ENCODE results near the gene HNRNPAB. TPM values are rescaled to one million over a fixed set of nuclear protein-coding genes. Genes with fewer than 3 reads are reported as not detected.

Gene HNRNPAB
- total RNA-seq, 1 donor from 2014 or later, result 199 TPM

GRCh38 chr5:178257650-178258049 is 53.3 kb downstream of the HNRNPAB start:
- no peak for TF ChIP-seq CTCF (IDR thresholded peaks at IDR 0.05; ENCODE audit: insufficient read depth, low read depth, low read length)
- no peak for TF ChIP-seq EZH2 (IDR thresholded peaks at IDR 0.05; ENCODE audit: insufficient read depth, low read length)
- no peaks in the 10 kb centered on the region for H3K36me3 Mint-ChIP-seq (ENCODE audit: low read depth, unreplicated experiment)
- peaks cover 22% of the 10 kb centered on the region for H3K27me3 Mint-ChIP-seq (ENCODE audit: low read depth, unreplicated experiment)
- Histone ChIP-seq H2AFZ (ENCODE audit: low read depth, low read length) (no peak overlapping the region), H3K27me3 (ENCODE audit: insufficient read depth, low read length) (no peaks in the 10 kb centered on the region), H4K20me1 (ENCODE audit: insufficient read depth, low read length) (no peaks in the 10 kb centered on the region), H3K27ac (ENCODE audit: low read depth, low read length) (no peak overlapping the region), H3K4me1 (ENCODE audit: insufficient read depth, low read length) (no peaks in the 10 kb centered on the region), H3K4me2 (ENCODE audit: low read length) (no peak overlapping the region), H3K79me2 (ENCODE audit: insufficient read depth, low read length) (no peaks in the 10 kb centered on the region), H3K9ac (ENCODE audit: low read length) (no peak overlapping the region), H3K9me3 (ENCODE audit: insufficient read depth, low read depth, low read length) (no peaks in the 10 kb centered on the region), H3K36me3 (ENCODE audit: insufficient read depth, low read length) (no peaks in the 10 kb centered on the region), H3K4me3 (ENCODE audit: insufficient read depth, low read depth, low read length) (no peak overlapping the region)
- no peak for DNase-seq (ENCODE audit: low read depth)
- no peak overlapping the region for H3K27ac Mint-ChIP-seq (ENCODE audit: unreplicated experiment)
- FAIRE-seq, result no peak
- peaks cover 2% of the 10 kb centered on the region for H3K9me3 Mint-ChIP-seq (ENCODE audit: unreplicated experiment)
- no peaks in the 10 kb centered on the region for H3K4me1 Mint-ChIP-seq (ENCODE audit: low read depth, unreplicated experiment)
- no peak overlapping the region for H3K4me3 Mint-ChIP-seq (ENCODE audit: unreplicated experiment)

GRCh38 chr5:178259623-178260536 is 55.5 kb downstream of the HNRNPAB start:
- Histone ChIP-seq H2AFZ (ENCODE audit: low read depth, low read length) (no peak overlapping the region), H3K9ac (ENCODE audit: low read length) (no peak overlapping the region), H3K27me3 (ENCODE audit: insufficient read depth, low read length) (no peaks in the 10 kb centered on the region), H3K4me1 (ENCODE audit: insufficient read depth, low read length) (no peaks in the 10 kb centered on the region), H4K20me1 (ENCODE audit: insufficient read depth, low read length) (no peaks in the 10 kb centered on the region), H3K4me2 (ENCODE audit: low read length) (no peak overlapping the region), H3K9me3 (ENCODE audit: insufficient read depth, low read depth, low read length) (no peaks in the 10 kb centered on the region), H3K36me3 (ENCODE audit: insufficient read depth, low read length) (no peaks in the 10 kb centered on the region), H3K27ac (ENCODE audit: low read depth, low read length) (no peak overlapping the region), H3K79me2 (ENCODE audit: insufficient read depth, low read length) (no peaks in the 10 kb centered on the region), H3K4me3 (ENCODE audit: insufficient read depth, low read depth, low read length) (no peak overlapping the region)
- Mint-ChIP-seq H3K4me3 (ENCODE audit: unreplicated experiment) (no peak overlapping the region), H3K9me3 (ENCODE audit: unreplicated experiment) (peaks cover 5% of the 10 kb centered on the region), H3K27ac (ENCODE audit: unreplicated experiment) (no peak overlapping the region), H3K27me3 (ENCODE audit: low read depth, unreplicated experiment) (peaks cover 26% of the 10 kb centered on the region), H3K36me3 (ENCODE audit: low read depth, unreplicated experiment) (no peaks in the 10 kb centered on the region), H3K4me1 (ENCODE audit: low read depth, unreplicated experiment) (no peaks in the 10 kb centered on the region)
- DNase-seq (ENCODE audit: low read depth) (no peak), FAIRE-seq (no peak)
- no peak for TF ChIP-seq EZH2 (IDR thresholded peaks at IDR 0.05; ENCODE audit: insufficient read depth, low read length)
- TF ChIP-seq CTCF (IDR thresholded peaks at IDR 0.05; ENCODE audit: insufficient read depth, low read depth, low read length), result no peak

Other genes starting within 250 kb of the HNRNPAB start
- not detected in 2 replicates for gene PROP1, start 208.3 kb upstream of the HNRNPAB start, total RNA-seq
- 0.75 and 1.3 TPM in 2 replicates for gene N4BP3, start 91.0 kb upstream of the HNRNPAB start, total RNA-seq
- 14.3 and 15.7 TPM in 2 replicates for gene RMND5B, start 73.5 kb upstream of the HNRNPAB start, total RNA-seq
- 135 and 149 TPM in 2 replicates for gene NHP2, start 50.6 kb upstream of the HNRNPAB start, total RNA-seq
- not detected in 2 replicates for gene GMCL2, start 17.2 kb upstream of the HNRNPAB start, total RNA-seq
- 26.5 and 27.5 TPM in 2 replicates for gene PHYKPL, start 28.3 kb downstream of the HNRNPAB start, total RNA-seq